ENCODE results near the gene TIMM23.

DNA sequence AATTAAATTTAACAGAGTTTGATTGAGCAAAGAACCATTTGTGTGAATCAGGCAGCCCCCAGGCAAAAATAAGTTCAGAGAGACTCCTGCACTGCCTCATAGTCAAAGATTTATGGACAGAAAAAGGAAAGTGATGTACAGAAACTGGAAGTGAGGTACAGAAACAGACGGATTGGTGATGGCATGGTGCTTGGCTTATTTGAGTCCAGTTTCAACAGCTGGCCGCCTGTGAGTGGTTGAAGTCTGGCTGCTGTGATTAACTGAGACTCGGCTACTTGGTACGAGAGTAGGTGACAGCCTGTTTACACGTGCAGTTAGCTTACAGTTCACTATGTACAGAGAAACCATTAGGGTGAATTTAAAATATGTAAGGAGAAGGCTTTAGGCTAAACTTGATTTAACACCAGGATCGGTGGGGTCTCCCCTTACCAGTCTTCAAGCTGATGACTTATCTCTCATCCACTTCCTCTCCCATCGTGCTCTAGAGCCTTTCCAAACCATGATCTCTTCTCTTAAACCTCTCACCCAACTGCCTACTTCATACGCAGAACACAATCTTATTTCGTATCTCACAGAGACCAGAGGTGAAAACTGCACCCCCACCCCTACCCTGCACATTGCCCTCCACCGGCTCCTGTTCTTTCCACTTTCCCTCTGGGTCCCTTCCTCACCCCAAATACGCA lies 78.8 kb downstream of the TIMM23 start:
- TF ChIP-seq EP300 (IDR thresholded peaks at IDR 0.05) (no peak), CTCF (IDR thresholded peaks at IDR 0.05) (no peak), POLR2A (IDR thresholded peaks at IDR 0.05) (no peak)

Measured in sigmoid colon (tissue), 4 donors.